ENCODE measurements around the gene CTXND1.

- TF ChIP-seq, protein P1, sequence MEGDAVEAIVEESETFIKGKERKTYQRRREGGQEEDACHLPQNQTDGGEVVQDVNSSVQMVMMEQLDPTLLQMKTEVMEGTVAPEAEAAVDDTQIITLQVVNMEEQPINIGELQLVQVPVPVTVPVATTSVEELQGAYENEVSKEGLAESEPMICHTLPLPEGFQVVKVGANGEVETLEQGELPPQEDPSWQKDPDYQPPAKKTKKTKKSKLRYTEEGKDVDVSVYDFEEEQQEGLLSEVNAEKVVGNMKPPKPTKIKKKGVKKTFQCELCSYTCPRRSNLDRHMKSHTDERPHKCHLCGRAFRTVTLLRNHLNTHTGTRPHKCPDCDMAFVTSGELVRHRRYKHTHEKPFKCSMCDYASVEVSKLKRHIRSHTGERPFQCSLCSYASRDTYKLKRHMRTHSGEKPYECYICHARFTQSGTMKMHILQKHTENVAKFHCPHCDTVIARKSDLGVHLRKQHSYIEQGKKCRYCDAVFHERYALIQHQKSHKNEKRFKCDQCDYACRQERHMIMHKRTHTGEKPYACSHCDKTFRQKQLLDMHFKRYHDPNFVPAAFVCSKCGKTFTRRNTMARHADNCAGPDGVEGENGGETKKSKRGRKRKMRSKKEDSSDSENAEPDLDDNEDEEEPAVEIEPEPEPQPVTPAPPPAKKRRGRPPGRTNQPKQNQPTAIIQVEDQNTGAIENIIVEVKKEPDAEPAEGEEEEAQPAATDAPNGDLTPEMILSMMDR (conservative IDR thresholded peaks at IDR 0.05; ENCODE audit: low read depth in 2 of 2) = no peak
- TF ChIP-seq POLR2AphosphoS5 (IDR thresholded peaks at IDR 0.05; ENCODE audit: low read depth) (no peak), EZH2 (IDR thresholded peaks at IDR 0.05; ENCODE audit: low read depth, unreplicated experiment) (no peak), ETS1 (IDR thresholded peaks at IDR 0.05) (no peak), REST (IDR thresholded peaks at IDR 0.05; ENCODE audit: unreplicated experiment) (no peak)
These were observed 81.4 kb downstream of the CTXND1 start for GRCh38 chr15:80170596-80170995.

Data from GM23338 (cell line).